H7 (cell line): Measurements from ENCODE around the gene KDM4C. TPM values are rescaled to one million over a fixed set of nuclear protein-coding genes. Genes with fewer than 3 reads are reported as not detected.
A peak's percentile ranks its signal among the peaks of the same experiment; 100 is the strongest.

ENCODE experiments used
- DNase-seq: peaks from one replicate; pipeline ENCODE4 v3.0.0; 2012
- H3K27me3 ChIP-seq: 2 replicates; pipeline ENCODE4 v1.6.0; 2011; ENCODE audit warnings: mild to moderate bottlenecking, low read length; ENCODE audit not compliant: control insufficient read depth, insufficient read depth
- H3K36me3 ChIP-seq: replicated peaks from 2 replicates; pipeline ENCODE4 v1.5.1; 2011; ENCODE audit warnings: low read length; ENCODE audit not compliant: control insufficient read depth, insufficient read depth
- H3K4me3 ChIP-seq: 2 replicates; pipeline ENCODE4 v1.5.1; 2011; ENCODE audit warnings: low read depth, mild to moderate bottlenecking, control low read depth, low read length, moderate library complexity; ENCODE audit not compliant: insufficient read depth
- total RNA-seq: library from RNA; depleted of rRNA; stranded (reverse); fragments of >200 nt; shearing (Covaris generic); gene quantifications from 2 replicates; pipeline ENCODE4 v1.2.3, GENCODE V29; 2014

KDM4C gene
- total RNA-seq, 1 experiment from 2014 or later = 20.9 TPM

- Histone ChIP-seq H3K36me3 (no peaks in the 10 kb centered on the region), H3K27me3 (no peaks in the 10 kb centered on the region), H3K4me3 (no peak overlapping the region)
- no peak for DNase-seq
Measured at GRCh38 chr9:6843742-6844141, 86.0 kb downstream of the KDM4C start.

DNA sequence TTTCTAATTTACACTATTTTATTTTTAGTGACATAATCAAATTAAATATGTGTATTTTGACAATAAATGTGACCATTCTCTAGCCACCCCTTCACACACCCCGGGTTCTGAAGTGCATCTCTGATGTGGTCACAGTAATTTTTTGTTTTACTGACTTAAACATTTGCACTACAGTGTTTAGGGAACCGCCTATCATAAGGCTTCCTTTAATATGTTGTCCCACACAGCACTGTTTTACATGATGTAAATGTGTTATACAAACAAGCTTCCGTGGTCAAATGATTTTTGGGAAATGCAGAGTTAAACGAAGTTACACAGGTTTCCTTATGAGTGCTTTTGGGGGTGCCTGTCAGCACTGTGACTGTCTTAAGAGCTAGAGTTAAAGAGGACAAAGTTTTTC lies 86.5 kb downstream of the KDM4C start:
- no peak for DNase-seq
- H3K36me3 ChIP-seq = no peaks in the 10 kb centered on the region
- no peaks in the 10 kb centered on the region for H3K27me3 ChIP-seq
- H3K4me3 ChIP-seq = no peak overlapping the region

DNA sequence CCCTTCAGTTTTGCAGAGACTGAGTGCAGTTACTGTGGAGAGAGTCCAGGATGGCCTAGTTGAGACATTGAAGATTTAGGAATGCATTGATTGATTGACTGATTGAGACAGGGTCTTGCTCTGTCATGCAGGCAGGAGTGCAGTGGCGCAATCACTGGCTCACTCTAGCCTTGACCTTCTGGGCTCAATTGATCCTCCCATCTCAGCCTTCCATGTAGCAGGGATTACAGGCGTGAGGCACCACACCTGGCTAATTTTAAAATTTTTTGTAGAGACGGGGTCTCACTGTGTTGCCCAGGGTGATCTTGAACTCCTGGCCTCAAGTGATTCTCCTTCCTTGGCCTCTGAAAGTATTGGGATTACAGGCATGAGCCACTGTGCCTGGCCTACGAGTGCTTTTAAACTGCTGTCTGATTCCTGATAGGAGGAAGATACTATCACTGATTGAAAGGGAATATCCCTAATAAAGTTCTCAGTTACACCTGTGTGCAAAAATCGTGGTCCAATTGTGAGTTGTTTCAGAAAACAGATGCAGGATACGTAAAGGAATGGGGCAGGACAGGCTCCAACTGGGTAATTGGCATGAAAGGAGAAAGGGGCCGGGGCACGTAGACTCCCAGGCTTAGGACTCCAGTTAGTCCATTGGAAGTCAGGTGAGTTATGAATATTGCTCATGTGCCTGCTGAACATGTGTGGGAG lies 87.5 kb downstream of the KDM4C start:
- DNase-seq = no peak
- H3K36me3 ChIP-seq = no peaks in the 10 kb centered on the region
- H3K27me3 ChIP-seq = no peaks in the 10 kb centered on the region
- no peak overlapping the region for H3K4me3 ChIP-seq

- Histone ChIP-seq H3K27me3 (no peaks in the 10 kb centered on the region), H3K4me3 (no peak overlapping the region), H3K36me3 (no peaks in the 10 kb centered on the region)
- DNase-seq = peak; percentile 70
Measured at GRCh38 chr9:6845880-6846279, 88.1 kb downstream of the KDM4C start.

DNA sequence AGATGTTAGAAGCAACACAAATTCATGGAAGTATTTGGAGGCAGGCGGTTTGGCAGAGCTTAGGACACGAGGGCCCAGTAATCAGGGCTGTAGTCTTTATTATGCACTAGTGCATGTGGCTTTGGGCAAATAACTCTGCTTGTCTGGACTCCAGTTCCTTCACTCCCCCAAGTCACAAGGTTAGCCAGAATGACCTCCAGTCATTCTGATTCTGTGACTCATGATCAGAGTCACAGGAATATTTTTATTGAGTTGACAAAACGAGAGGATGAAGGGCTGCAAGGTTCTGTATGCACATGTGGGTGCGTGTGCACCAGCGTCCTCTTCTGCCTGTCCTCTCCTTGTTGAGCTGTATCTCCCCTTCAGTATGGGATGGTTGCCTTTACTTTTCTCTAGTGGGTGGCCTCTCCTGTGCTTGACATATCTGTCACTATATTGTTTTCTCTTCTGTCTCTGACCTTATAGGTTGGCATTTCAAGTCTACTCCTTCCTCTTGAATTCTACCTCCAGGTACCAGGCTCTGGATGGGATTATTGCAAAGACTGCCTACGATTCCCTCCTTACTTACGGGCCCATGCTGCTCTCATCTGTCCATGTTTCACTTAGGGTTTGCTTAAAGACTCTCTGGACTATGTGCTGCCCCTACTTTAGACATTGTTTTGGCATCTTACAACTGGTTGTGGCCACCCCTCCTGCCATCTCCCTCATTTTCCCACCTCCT lies 94.6 kb downstream of the KDM4C start:
- DNase-seq = no peak
- Histone ChIP-seq H3K36me3 (no peaks in the 10 kb centered on the region), H3K4me3 (no peak overlapping the region), H3K27me3 (no peaks in the 10 kb centered on the region)

DNA sequence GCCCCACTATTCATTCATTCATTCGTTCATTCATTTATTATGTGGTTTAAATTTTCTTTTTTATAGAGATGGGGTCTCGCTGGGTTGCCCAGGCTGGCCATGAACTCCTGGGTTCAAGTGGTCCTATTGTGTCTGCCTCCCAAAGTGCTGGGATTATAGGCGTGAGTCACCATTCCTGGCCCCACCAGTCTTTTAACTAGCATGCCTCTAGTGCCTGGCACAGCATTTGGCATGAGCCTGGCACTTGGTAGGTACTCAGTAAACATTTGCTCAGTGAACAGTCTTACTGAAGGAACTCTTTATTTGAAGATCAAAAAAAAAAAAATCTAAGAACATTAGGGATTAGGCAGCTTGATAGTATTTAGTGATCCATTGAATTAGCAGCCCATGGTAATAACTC lies 98.1 kb downstream of the KDM4C start:
- Histone ChIP-seq H3K27me3 (no peaks in the 10 kb centered on the region), H3K4me3 (no peak overlapping the region), H3K36me3 (no peaks in the 10 kb centered on the region)
- DNase-seq = no peak

GRCh38 chr9:6864102-6864501 lies 106.3 kb downstream of the KDM4C start:
- no peaks in the 10 kb centered on the region; the same call in 1 of the 2 replicates for H3K36me3 ChIP-seq
- H3K27me3 ChIP-seq = no peaks in the 10 kb centered on the region
- H3K4me3 ChIP-seq = no peak overlapping the region
- DNase-seq = no peak

DNA sequence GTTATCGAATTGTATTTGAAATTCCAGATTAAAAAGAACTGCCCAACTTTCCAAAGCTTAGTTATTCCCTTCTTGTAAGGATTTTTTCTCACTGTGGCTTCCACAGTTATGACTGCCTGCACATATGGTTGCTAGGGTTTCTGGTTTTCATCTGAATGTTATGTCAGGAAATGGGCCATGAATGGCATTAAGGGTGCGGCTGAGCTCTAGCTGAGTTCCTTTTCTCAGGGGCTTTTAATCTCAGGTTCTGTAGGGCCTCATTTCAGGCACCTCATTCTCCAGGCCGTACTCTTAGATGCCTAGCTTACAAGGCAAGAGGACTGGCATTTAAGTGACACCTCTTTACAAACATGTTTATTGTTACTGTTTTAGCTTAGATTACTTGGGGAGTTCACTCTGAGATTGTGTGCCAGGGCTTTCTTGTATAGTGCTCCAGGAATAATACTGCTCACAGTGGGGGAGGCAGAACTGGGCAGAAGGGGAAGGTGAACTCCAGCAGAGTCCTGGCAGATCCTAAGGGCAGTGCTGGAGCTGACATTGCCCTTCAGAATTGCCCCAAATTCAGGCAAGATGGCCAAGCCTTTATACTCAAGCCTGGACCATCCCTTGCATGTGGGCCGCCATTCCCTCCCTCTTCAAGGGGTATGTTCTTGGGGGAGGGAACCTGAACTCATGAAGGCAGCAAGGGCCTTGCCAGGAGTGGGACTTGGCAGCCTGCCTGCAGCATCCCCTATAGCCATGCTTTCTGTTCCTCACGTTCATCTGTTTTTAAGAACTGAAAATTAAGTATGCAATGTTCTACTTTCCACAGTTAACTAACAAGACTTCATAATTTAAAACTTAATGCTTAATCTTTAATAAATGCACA lies 111.5 kb downstream of the KDM4C start:
- no peaks in the 10 kb centered on the region for H3K36me3 ChIP-seq
- DNase-seq = no peak
- no peaks in the 10 kb centered on the region for H3K27me3 ChIP-seq
- no peak overlapping the region for H3K4me3 ChIP-seq

DNA sequence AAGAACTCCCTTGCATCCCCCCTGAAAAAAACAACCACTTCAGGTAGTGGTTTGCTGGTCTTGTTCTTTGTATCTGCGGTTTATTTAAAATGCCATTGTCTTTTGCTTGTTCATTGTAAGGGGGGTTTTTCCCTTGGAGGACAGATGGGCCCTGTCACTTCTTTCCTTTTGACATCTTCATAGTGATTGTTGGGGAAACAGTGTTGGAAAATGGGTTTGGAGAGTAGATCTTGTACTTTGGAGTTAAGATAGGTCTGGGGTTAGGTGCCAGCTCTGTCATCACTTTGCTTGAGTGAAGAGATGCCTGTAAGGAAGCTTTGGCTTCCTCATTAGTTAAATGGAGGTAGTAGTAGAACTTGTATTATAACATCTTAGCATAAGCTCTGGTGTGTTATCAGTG lies 112.4 kb downstream of the KDM4C start:
- no peak overlapping the region for H3K4me3 ChIP-seq

DNA sequence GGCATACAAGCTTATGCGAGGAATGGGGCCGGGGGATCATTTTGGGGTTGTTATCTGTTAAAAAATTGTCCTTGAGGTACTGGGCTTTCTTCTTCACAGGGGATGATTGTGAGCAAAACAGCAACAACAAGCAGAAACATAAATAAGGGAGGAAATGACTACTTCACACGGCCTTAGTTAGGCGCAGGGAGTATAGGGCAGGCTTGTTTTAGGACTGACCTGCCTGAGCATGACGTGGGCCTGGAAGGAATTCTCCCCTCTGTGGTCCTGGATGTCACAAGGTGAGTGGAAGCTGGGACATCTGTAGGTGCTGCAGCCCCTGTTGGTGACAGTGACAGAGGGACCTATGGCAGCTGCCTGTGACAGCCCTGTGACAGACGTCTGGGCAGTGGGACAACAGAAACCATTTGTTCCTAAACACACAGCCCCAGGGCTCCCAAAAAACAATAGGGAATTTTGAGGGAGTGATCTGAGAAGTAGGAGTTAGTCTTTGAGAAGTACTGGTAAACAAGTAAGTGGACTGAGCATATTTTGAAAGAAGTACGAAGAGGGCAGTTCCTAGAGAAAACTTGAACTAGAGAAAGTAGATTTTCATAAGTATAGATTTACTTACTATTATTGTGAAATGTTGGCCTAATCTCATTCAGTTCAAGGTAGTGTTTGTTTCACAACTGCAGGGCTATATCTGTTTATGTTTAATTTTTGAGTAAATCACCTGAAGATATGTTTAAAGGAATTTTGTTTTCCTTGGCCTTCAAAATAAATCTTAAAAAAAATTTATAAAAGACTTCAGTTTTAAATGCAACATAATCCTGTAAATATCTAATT lies 113.1 kb downstream of the KDM4C start:
- Histone ChIP-seq H3K36me3 (no peaks in the 10 kb centered on the region), H3K4me3 (no peak overlapping the region), H3K27me3 (no peaks in the 10 kb centered on the region)
- DNase-seq = no peak

More for the DNA sequence above, 112.4 kb downstream of the KDM4C start:
- H3K36me3 ChIP-seq = no peaks in the 10 kb centered on the region
- no peaks in the 10 kb centered on the region for H3K27me3 ChIP-seq
- DNase-seq = no peak

GRCh38 chr9:6873857-6874256 lies 116.1 kb downstream of the KDM4C start:
- Histone ChIP-seq H3K4me3 (no peak overlapping the region), H3K36me3 (no peaks in the 10 kb centered on the region), H3K27me3 (no peaks in the 10 kb centered on the region)
- no peak for DNase-seq

GRCh38 chr9:6876195-6876894 lies 118.6 kb downstream of the KDM4C start:
- no peak for DNase-seq
- H3K4me3 ChIP-seq = no peak overlapping the region
- no peaks in the 10 kb centered on the region for H3K27me3 ChIP-seq
- no peaks in the 10 kb centered on the region for H3K36me3 ChIP-seq

DNA sequence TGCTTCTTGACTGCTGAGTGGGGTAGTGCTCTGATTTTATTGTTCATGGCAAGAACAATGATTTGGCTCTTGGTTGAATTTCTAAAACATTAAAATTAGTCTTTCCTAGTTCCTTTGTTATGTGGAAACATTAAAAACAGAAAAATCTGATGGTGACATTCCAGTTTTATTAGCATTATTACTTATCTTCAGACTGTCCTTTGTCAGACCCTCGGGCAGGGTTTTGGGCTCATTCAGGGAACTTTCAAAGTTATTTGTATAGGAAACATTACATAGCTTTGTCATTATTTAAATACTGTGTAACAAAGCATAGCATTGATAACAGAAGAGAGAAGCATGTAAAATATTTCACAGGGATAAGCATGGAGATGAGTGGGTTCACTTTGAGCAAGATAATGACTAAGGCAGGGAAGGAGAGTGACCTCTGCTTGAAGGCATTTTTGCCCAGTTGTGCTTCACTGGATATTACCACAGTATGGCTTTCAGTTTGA lies 119.9 kb downstream of the KDM4C start:
- DNase-seq = no peak
- Histone ChIP-seq H3K27me3 (no peaks in the 10 kb centered on the region), H3K36me3 (no peaks in the 10 kb centered on the region), H3K4me3 (no peak overlapping the region)
